ENCODE results near the gene TMEM247. TPM values are rescaled to one million over a fixed set of nuclear protein-coding genes. Genes with fewer than 3 reads are reported as not detected.

TMEM247 gene
- total RNA-seq: not detected in 2 replicates

GRCh38 chr2:46479265-46479664 is at the start of gene TMEM247:
Gene TMEM247, plus strand, starts transcription at chr2:46479565.

Small RNA genes lying within 50 kb of the gene (small RNA-seq; reads per million reads assigned to genes)
- gene RN7SL817P: not detected

Other genes starting within 250 kb of the TMEM247 start
- 392 and 427 TPM in 2 replicates for gene EPAS1, start 182.2 kb upstream of the TMEM247 start, total RNA-seq
- 22.3 and 23.2 TPM in 2 replicates for gene RHOQ, start 62.9 kb downstream of the TMEM247 start, total RNA-seq
- gene ATP6V1E2, start 63.0 kb downstream of the TMEM247 start, total RNA-seq: 2.9 TPM in 2 replicates
- gene PIGF, start 137.5 kb downstream of the TMEM247 start, total RNA-seq: 15.9 and 16.0 TPM in 2 replicates
- 15.3 and 15.7 TPM in 2 replicates for gene CRIPT, start 137.7 kb downstream of the TMEM247 start, total RNA-seq
- gene SOCS5, start 219.7 kb downstream of the TMEM247 start, total RNA-seq: 22.0 and 29.7 TPM in 2 replicates